ENCODE results near the gene ALKBH5. TPM values are rescaled to one million over a fixed set of nuclear protein-coding genes. Genes with fewer than 3 reads are reported as not detected.

The ALKBH5 gene
- total RNA-seq, 1 donor from 2014 or later: 179 TPM

DNA sequence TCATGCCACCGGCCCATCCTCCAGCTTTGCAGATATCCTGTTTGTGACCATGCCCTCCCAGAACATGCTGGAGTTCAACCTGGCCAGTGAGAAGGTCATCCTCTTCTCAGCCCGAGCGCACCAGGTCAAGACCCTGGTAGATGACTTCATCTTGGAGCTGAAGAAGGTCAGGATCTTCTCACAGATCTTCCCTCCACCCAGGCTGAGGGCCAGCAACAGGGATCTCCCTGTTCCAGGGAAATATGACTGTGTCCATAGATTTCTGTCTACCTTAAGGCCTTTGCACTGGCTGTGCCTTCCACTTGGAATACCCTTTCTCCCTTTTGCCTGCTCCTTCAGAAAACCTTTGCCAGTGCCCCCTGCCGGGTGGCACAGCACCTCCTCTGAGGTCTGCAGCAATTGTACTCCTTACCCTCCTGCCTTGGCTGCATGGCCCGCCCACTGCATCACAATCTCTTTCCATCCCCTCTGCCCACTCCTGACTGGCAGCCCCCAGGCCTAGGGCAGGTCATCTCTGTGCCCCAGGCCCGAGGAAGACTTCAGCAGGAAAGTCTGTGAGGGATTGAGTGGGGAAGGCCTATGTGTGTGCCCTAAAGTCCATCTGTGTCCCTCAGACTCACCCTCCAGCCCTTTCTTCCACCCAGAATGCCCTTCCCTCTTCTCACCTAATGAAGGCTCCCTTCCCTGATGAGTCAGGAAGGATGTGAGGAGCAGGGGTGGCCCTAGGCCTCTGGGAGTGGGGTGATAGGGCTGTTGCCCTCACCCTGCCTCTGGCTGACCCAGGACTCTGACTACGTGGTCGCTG is 27.3 kb upstream of the ALKBH5 start:
- DNase-seq (no peak), ATAC-seq (ENCODE audit: poor library complexity) (no peak)
- intact Hi-C loops (cut with DNase I): no loop called here

DNA sequence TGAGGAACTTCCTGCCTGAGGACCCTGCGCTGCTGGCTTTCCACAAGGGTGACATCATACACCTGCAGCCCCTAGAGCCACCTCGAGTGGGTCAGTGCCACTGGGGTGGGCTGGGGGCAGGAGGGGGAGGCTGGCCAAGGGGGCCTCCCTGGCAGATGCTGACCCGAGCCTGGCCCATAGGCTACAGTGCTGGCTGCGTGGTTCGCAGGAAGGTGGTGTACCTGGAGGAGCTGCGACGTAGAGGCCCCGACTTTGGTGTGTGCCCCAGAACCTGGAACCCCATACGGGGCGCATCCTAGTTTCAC is 26.7 kb upstream of the ALKBH5 start:
- DNase-seq: no peak
- intact Hi-C loops (cut with DNase I): no loop called here
- ATAC-seq (ENCODE audit: poor library complexity): no peak

DNA sequence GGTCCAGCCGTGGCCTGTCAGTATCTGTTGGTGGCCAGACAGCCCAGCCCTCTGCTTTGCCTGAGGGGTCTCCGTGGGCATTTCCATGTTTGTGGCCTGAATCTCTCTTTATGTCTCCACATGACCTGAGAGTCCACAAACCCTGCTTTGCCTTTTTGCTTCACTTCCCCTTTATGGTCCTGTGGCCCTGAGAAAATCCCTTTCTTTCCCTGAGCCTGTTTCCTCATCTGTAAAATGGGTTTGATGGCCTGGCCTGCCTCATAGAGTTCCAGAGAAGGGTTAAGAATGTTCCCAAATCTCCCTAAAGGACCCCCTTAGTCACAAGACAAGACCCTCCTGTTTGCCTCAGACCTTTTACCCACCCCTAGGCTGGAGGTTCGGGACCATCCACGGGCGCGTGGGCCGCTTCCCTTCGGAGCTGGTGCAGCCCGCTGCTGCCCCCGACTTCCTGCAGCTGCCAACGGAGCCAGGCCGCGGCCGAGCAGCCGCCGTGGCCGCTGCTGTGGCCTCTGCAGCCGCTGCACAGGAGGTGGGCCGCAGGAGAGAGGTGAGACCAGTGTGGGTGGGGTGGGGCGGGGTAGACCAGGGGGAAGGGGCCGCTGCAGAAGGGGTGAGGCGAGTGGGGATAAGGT is 26.2 kb upstream of the ALKBH5 start:
- no peak for ATAC-seq (ENCODE audit: poor library complexity)
- intact Hi-C loops (cut with DNase I): no loop called here
- no peak for DNase-seq

DNA sequence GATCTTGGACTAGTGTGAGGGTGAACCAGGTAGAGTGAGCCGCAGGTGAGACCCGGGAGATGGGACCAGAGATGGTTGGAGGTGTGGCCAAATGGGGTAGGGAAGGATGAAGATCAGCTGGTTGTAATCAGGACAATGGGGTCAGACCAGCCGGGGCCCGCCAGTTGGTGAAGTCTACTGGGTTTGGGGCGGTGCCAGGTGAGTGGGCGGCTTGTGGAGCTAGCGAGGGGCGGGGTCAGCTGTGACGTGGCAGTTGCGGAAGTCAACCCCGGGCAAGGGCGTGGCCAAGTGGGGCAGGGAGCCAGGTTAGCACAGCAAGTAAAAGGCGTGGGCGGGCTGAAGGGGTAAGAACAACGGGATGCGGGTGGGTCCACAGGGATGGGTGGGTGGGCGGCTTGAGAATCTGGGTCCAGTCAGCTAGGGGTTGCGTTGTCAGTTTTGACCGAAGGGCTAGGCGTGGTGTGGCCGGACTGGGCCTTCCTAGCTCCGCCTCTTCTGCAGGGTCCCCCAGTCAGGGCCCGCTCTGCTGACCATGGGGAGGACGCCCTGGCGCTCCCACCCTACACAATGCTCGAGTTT is 25.5 kb upstream of the ALKBH5 start:
- ATAC-seq (ENCODE audit: poor library complexity): peak; percentile 69
- intact Hi-C loops (cut with DNase I): no loop called here

DNA sequence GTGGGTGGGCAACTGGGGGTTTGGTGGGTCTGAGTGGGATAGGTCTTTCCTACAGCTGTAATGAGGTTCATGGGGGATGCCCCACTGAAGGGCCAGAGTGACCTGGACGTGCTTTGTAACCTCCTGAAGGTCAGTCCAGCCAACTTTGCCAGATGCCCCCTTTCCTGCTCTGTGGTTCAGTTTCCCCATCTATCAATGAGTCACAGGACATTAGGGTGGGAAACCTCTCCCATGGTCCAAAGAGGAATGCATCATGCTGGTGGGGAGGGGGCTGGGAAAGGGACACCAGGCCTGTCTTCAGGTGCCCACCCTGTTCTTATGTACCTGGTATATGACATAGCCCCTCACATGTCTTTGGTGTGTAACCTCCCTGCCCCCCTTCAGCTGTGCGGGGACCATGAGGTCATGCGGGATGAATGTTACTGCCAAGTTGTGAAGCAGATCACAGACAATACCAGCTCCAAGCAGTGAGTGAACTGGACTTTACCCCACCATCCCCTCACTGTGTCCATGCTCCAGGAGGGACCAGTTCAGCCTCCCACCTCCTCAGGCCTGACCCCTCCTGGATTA is 24.0 kb upstream of the ALKBH5 start:
- ATAC-seq (ENCODE audit: poor library complexity) (no peak), DNase-seq (no peak)
- intact Hi-C loops (cut with DNase I): no loop called here

More for the DNA sequence above, 25.5 kb upstream of the ALKBH5 start:
- DNase-seq: peak; percentile 97

DNA sequence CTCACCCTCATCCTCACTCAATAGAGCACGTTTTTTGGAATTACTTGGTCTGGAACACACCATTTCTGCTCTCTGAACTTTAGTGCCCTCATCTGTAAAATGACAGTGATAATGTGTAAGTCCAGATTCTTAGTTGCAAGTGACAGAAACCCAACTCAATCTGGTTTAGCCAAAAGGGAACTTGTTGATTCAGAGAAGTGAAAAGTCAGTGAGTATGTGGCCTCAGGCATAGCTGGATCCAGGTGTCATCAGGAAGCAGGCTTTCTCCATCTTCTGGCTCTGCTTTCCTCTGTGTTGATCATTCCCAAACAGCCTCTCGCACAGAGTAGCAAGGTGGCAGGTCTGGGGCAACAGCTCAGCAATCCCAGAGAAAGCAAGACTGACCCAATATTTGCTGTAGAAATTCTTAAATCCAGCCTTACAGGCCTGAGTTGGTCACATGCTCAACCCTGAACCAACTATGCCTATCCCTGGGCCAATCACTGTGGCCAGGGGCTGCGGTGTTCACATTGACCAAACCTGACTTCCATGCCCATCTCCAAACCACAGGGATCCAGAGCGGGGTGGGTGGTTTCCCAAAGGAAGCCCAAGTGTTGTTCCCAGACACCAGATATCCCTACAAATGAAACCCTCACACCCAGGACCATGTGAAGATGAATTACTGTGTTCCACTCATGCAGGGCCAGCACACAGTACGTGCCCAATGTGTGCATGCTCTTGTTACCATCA is 23.3 kb upstream of the ALKBH5 start:
- intact Hi-C loops (cut with DNase I): no loop called here
- no peak for DNase-seq
- ATAC-seq (ENCODE audit: poor library complexity): no peak

DNA sequence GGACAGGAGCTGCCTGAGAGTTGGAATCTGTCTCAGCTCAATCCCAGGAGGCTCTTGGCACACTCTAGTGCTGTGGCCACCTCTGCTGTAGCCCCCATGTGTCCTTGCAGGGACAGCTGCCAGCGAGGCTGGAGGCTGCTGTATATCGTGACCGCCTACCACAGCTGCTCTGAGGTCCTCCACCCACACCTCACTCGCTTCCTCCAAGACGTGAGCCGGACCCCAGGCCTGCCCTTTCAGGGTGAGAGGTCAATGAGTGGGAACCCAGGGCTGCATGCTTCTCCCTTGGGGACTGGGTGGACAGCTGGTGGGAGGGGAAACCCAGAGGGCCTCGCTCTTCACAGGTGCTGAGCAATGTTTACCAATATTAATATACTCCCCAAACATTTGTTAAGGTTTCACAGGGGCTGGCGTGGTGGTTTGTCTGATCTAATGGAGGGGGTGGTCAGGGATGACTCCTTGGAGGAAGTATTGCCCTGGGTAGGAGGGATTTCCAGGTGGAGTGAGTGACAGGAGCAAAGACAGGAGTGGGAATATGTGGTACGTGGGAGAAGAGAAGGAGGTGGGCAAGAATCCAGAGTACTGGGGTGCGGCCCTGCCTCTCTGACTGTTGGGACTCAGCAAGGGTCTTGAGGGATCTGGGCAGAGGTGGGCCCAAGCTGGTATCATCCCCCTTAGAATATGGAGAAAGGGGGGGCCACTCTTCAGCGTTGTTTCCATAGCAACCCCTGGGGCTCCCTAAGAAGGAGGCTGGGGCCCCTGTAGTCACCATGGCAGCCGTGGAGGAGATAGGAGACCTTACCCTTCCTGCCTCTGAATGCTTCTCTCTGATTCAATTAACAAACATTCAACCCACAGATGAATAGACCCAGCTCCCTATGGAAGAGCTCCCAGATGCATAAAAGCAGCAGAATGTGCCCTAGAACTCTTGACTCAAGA is 22.2 kb upstream of the ALKBH5 start:
- ATAC-seq (ENCODE audit: poor library complexity): no peak
- DNase-seq: no peak
- intact Hi-C loops (cut with DNase I): no loop called here

DNA sequence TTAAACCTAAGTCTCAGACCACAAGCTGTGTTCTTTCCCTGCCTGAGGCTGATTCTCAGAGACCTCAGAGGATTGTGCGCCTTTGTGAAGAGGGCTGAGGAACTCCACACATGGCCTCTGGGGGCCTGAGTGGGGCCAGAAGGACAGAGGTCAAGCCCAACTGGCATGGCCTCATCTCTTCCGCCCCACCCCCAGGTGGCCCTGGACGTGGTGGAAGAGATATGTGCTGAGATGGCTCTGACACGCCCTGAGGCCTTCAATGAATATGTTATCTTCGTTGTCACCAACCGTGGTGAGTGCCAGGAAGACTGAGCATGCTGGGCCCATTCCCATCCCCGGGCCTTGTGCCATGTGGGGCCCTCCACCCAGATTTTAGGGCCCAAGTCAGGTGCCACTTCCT is 20.1 kb upstream of the ALKBH5 start:
- ATAC-seq (ENCODE audit: poor library complexity) (no peak), DNase-seq (no peak)
- intact Hi-C loops (cut with DNase I): no loop called here

DNA sequence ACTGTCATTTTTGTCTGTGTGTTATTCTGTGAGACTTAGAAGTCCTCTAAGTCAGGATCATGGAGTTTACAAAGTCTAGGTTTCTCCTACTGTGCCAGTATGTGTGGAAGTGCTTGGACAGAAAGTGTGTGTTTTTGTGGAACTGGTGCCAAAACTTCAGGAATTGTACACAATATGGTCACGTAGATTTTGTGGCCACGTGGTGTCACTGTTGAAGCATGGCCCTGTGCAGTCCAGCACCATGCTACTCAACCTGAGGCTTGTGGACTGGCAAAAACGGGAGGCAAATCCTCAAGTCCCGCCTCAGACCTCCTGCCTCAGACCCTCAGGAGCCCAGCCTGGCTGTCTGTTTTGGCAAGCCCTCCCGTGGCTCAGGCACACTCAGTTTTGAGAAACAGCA is 16.7 kb upstream of the ALKBH5 start:
- intact Hi-C loops (cut with DNase I): no loop called here
- ATAC-seq (ENCODE audit: poor library complexity) (no peak), DNase-seq (no peak)

DNA sequence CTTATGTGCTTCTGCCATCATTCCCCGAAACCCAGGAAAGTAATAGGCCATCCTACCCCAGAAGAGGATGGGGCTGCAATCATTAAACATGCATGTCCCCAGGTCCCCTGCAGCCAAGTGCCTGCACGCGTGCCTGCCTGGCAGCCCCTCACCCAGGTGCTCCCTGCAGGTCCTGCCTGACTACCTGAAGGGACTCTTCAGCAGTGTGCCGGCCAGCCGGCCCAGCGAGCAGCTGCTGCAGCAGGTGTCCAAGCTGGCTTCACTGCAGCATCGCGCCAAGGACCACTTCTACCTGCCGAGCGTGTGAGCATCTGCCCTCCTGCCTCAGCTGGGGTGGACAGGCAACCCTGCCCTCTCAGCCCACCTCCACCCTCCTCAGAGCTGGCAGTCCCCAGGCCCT is 16.2 kb upstream of the ALKBH5 start:
- DNase-seq: no peak
- ATAC-seq (ENCODE audit: poor library complexity): no peak
- intact Hi-C loops (cut with DNase I): no loop called here

DNA sequence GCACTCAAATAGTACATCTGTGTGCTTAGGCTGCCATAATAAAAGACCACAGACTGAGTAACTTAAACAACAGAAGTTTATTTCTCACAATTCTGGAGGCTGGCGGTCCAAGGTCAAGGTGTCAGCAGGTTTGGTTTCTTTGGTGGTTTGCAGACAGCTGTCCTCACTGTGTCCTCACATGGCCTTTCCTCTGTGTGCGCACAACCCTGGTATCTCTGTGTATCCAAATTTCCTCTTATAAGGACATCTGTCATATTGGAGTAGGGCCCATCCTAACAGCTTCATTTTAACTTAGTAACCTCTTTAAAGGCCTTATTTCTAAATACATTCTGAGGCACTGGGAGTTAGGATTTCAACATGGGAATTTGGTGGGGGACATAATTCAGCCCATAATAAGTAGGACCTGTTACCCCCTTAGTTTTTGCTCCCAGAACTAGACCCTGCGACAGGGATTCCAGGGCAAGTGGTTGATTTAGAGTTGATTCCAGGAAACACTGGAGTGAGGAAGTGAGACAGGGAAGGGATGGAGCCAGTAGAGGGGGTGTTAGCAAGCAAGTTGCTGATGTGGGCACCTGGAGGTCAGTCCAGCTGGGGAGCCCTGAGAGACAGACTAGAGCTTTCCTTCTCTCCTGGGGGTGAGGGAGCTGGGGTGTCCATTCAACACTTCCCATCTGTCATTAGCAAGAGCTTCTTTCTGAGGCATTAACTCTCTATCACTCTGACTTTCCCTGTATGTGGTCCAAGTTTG is 10.9 kb upstream of the ALKBH5 start:
- DNase-seq: no peak
- peak; percentile 40 for ATAC-seq (ENCODE audit: poor library complexity)
- intact Hi-C loops (cut with DNase I): no loop called here

DNA sequence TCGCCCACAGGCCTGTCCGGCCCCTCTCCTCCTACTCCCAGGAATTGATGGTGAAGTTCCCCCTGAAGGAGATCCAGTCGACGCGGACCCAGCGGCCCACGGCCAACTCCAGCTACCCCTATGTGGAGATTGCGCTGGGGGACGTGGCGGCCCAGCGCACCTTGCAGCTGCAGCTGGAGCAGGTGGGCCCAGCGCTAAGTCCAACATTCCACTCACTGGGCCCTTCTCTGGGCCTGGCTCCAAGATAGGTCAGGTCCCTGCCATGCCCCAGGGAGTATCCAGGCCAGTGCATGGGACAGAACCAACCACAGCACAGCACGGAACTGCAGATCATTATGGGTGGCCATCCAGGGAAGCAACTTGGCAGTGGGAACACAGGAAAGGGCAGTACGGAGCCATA is 9.9 kb upstream of the ALKBH5 start:
- DNase-seq: no peak
- intact Hi-C loops (cut with DNase I): no loop called here
- no peak for ATAC-seq (ENCODE audit: poor library complexity)

DNA sequence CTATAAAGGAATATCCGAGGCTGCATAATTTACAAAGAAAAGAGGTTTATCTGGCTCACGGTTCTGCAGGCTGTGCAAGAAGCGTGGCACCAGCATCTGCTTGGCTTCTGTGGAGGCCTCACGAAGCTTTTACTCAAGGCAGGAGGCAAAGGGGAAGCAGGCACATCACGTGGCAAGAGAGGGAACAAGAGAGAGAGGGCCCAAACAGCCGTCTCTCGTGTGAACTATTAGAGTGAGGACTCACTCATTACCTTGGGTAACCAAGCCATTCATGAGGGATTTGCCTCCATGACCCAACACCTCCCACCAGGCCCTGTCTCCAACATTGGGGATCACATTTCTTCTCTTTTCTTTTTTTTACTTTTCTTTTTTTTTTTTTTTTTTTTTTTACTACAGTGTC is 7.5 kb upstream of the ALKBH5 start:
- intact Hi-C loops (cut with DNase I): no loop called here
- peak; percentile 54 for DNase-seq

DNA sequence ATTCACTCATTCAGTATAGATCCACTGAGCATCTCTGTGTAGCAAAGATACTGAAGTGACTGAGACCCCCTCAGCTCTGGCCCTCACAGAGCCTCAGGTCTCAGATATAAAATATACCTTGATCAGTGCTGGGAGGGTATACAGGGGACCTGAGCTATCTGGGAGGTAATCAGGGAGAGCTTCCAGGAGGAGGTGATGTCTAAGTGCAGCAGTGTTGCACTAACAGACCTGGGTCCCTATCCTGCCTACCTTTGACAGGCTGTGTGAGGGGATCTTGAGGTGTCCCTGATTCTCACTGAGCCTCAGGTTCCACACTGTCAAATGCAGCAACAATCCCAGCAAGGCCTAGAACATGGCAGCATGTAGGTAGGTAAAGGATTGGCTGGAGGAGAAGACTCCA is 6.5 kb upstream of the ALKBH5 start:
- DNase-seq (no peak), ATAC-seq (ENCODE audit: poor library complexity) (no peak)
- intact Hi-C loops (cut with DNase I): no loop called here

More for the DNA sequence above, 7.5 kb upstream of the ALKBH5 start:
- ATAC-seq (ENCODE audit: poor library complexity): peak; percentile 26

DNA sequence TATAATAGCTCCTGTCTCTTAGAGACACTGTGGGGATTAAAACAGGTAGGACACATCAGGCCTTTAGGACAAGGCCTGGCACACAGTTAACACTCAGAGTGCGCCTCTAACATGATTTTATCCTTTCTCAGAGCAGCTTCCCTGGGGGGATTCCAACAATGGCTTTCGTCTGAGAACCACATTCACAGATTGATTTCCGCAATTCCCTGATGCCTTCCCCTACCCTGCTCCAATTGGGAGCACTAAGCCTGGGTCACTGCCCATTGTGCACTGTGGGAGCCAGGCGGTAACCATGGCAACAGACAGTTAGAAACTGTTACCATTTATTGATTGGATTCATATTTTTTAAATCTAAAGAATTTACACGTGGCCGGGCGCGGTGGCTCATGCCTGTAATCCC is 5.9 kb upstream of the ALKBH5 start:
- DNase-seq: no peak
- intact Hi-C loops (cut with DNase I): no loop called here
- no peak for ATAC-seq (ENCODE audit: poor library complexity)

DNA sequence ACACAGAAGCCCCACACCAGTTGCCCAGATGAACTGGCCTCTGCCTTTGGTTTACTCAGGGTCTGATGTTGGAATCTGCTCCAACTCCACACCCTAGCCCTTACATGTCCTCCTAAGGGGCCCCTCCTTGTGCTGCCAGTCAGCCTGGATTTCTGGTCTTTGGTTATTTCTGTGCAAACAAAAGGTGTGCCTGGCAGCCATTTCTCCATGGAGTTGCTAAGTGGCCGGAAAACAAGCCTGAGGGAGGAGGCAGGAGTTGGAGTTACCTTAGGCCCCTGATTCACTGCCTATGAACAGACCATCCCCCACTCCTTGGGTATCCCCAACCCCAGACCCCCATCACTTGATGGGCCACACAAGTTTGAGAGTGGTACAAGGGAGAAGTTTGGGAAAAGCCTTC is 4.4 kb upstream of the ALKBH5 start:
- no peak for DNase-seq

DNA sequence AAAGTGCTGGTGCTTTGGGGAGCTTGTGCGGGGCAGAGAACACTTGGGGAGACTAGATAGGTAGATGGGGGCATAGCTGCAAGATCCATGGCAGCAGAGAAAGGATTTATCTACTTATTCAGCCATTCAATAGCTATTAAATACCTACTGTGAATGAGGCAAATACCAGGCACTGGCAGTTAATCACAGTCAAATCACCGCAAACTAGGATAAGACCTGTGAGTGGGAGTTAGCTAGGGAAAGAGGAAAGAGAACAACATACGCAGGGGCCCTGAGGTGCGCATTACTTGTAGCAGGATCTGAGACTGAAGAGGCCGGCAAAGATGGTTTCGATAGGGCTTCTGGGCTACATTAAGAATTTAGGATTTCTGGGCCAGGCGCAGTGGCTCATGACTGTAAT is 3.8 kb upstream of the ALKBH5 start:
- ATAC-seq (ENCODE audit: poor library complexity) (no peak), DNase-seq (no peak)
- intact Hi-C loops (cut with DNase I): no loop called here

More for the DNA sequence above, 4.4 kb upstream of the ALKBH5 start:
- intact Hi-C loops (cut with DNase I): no loop called here
- no peak for ATAC-seq (ENCODE audit: poor library complexity)

DNA sequence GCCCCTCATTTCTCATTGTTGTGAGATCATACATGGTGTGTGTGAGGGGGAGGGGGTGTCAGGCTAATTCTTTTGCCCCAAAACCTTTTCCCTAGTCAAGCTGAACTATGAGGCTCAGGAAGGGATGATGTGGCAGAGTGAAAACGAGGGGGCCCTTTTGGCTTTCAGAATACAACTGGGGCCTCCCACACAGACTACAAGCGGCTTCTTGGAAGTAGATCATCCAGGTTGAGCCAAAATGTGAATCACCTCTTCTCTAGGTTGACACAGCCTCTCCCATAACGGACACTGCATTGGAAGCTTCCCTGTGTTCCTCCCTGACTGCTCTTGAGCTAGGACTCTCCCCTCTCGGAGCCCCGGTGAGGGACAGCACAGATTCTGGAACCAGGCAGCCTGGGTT is 2.3 kb upstream of the ALKBH5 start:
- no peak for DNase-seq
- intact Hi-C loops (cut with DNase I): no loop called here
- no peak for ATAC-seq (ENCODE audit: poor library complexity)
